ENCODE results near the gene ZSWIM8. TPM values are rescaled to one million over a fixed set of nuclear protein-coding genes. Genes with fewer than 3 reads are reported as not detected.

Gene ZSWIM8
- total RNA-seq, 1 donor from 2014 or later, result 30.5 TPM

DNA sequence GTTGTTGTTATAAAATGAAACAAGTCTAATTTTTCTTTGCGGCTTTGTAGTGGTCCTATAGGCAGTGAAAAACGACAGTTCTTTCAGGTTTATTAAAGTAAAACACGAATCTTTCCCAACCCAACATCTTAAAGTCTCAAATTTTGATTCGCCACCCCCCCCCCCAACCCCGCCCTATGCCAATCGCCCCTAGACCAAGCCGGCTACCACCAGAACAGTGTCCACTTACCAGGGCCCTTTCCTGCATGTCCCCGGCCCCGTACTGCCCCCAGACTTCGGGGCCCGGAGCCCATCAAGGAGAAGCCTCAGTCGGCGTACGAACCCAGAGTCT, 3.9 kb upstream of the ZSWIM8 start:
- Histone ChIP-seq H3K9ac (peak overlapping the region; percentile 81), H3K36me3 (no peaks in the 10 kb centered on the region), H4K20me1 (ENCODE audit: low read depth) (peaks cover 26% of the 10 kb centered on the region), H3K27ac (peak overlapping the region; percentile 59), H3K4me2 (peak overlapping the region; percentile 100), H3K4me1 (peaks cover 22% of the 10 kb centered on the region), H3K27me3 (no peaks in the 10 kb centered on the region), H3K4me3 (peak overlapping the region; percentile 65), H3K79me2 (ENCODE audit: low read depth) (peaks cover 81% of the 10 kb centered on the region), H3K9me3 (ENCODE audit: low read depth) (no peaks in the 10 kb centered on the region), H2AFZ (replicated peaks) (peak overlapping the region; percentile 63), H3F3A (ENCODE audit: low read depth) (peaks cover 41% of the 10 kb centered on the region)
- Mint-ChIP-seq H3K4me1 (peaks cover 39% of the 10 kb centered on the region), H3K27me3 (ENCODE audit: insufficient read depth, low read depth) (peaks cover 4% of the 10 kb centered on the region), H3K27ac (peak overlapping the region; percentile 99), H3K4me3 (peak overlapping the region; percentile 97), H3K36me3 (peaks cover 3% of the 10 kb centered on the region), H3K9me3 (no peaks in the 10 kb centered on the region)
- no peak for DNase-seq (ENCODE audit: low spot score)
- TF ChIP-seq, protein P1, sequence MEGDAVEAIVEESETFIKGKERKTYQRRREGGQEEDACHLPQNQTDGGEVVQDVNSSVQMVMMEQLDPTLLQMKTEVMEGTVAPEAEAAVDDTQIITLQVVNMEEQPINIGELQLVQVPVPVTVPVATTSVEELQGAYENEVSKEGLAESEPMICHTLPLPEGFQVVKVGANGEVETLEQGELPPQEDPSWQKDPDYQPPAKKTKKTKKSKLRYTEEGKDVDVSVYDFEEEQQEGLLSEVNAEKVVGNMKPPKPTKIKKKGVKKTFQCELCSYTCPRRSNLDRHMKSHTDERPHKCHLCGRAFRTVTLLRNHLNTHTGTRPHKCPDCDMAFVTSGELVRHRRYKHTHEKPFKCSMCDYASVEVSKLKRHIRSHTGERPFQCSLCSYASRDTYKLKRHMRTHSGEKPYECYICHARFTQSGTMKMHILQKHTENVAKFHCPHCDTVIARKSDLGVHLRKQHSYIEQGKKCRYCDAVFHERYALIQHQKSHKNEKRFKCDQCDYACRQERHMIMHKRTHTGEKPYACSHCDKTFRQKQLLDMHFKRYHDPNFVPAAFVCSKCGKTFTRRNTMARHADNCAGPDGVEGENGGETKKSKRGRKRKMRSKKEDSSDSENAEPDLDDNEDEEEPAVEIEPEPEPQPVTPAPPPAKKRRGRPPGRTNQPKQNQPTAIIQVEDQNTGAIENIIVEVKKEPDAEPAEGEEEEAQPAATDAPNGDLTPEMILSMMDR (IDR thresholded peaks at IDR 0.05), result no peak

DNA sequence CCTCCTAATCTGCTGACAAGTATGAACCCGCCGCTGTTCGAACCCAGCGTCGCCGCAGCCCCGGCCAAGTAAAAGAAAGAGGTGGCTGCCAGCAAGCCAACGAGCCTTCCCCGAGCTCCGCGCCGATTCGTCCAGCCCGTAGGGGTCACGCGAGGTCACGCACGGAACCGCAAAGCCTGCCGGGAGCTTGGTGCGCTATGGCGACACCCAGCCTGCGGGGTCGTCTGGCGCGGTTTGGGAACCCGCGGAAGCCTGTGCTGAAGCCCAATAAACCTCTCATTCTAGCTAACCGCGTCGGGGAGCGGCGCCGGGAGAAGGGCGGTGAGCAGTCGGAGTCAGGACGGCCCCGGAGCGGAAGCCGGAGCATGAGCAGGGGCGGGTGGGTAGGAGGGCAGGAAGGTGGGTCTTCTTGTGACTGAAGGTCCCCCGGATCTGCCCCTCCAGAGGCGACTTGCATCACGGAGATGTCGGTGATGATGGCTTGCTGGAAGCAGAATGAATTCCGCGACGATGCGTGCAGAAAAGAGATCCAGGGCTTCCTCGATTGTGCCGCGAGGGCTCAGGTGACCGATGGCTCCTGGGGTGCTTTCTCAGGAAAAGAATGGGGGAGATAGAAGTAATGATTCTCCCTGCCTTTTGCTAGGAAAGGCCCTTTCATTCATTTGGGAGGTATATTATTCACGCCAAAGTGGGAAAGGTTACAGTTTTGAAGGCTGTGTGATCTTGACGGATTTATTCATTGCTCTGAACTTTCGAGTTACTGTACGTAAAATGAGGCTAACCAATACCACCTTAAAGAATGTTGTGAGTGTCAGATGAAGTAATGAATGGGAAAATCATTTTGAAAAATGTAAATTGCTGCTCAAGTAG, 3.3 kb upstream of the ZSWIM8 start, which contains the start of gene CHCHD1:
TSS of gene CHCHD1 (plus strand) at position 170 of the 870 bp plus-strand sequence. CDS start at position 198, 28 bp downstream.
- peak within 1 kb of the TSS; percentile 100 for H3K4me2 ChIP-seq
- H2AFZ ChIP-seq (replicated peaks), result peak within 1 kb of the TSS; percentile 63
- peaks cover 43% of the 10 kb centered on the region for H3F3A ChIP-seq (ENCODE audit: low read depth)
- H3K36me3 ChIP-seq, result no peaks in the 10 kb centered on the region
- peak within 1 kb of the TSS; percentile 65 for H3K4me3 ChIP-seq
- Mint-ChIP-seq H3K27me3 (ENCODE audit: insufficient read depth, low read depth) (peaks cover 4% of the 10 kb centered on the region), H3K4me3 (peak within 1 kb of the TSS; percentile 97), H3K36me3 (no peaks in the 10 kb centered on the region), H3K9me3 (no peaks in the 10 kb centered on the region), H3K27ac (peak within 1 kb of the TSS; percentile 99), H3K4me1 (peaks cover 39% of the 10 kb centered on the region)
- H4K20me1 ChIP-seq (ENCODE audit: low read depth), result peaks cover 32% of the 10 kb centered on the region
- TF ChIP-seq, protein P1 (IDR thresholded peaks at IDR 0.05), result no peak
- TF ChIP-seq EZH2phosphoT487 (IDR thresholded peaks at IDR 0.05) (no peak), EZH2 (IDR thresholded peaks at IDR 0.05) (no peak)
- H3K79me2 ChIP-seq (ENCODE audit: low read depth), result peaks cover 83% of the 10 kb centered on the region
- H3K27me3 ChIP-seq, result no peaks in the 10 kb centered on the region
- no peaks in the 10 kb centered on the region for H3K9me3 ChIP-seq (ENCODE audit: low read depth)
- peak; percentile 93 for DNase-seq (ENCODE audit: low spot score)
- H3K27ac ChIP-seq, result peak within 1 kb of the TSS; percentile 59
- H3K9ac ChIP-seq, result peak within 1 kb of the TSS; percentile 81
- H3K4me1 ChIP-seq, result peaks cover 26% of the 10 kb centered on the region

DNA sequence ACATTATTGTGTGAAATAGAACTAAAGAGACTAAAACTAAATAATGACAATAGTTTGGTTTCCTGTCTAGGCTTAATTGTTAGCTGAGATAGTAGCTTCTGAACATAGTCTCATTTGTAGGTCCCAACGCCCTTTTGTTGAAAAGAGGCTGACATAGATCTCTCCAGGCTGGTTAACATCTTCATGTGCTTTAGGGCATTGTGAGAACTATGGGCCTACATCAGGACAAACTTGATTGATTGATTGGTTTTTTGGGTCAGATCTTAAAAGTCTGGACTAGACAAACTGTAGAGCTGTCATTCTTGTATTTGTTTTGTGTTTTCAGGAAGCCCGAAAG, 2.7 kb upstream of the ZSWIM8 start:
- Mint-ChIP-seq H3K36me3 (no peaks in the 10 kb centered on the region), H3K4me3 (peak overlapping the region; percentile 97), H3K27me3 (ENCODE audit: insufficient read depth, low read depth) (peaks cover 4% of the 10 kb centered on the region), H3K4me1 (peaks cover 42% of the 10 kb centered on the region), H3K27ac (peak overlapping the region; percentile 99), H3K9me3 (no peaks in the 10 kb centered on the region)
- peak overlapping the region; percentile 81 for H3K9ac ChIP-seq
- no peaks in the 10 kb centered on the region for H3K9me3 ChIP-seq (ENCODE audit: low read depth)
- H3K4me3 ChIP-seq, result peak overlapping the region; percentile 65
- peaks cover 36% of the 10 kb centered on the region for H4K20me1 ChIP-seq (ENCODE audit: low read depth)
- H3K36me3 ChIP-seq, result no peaks in the 10 kb centered on the region
- no peak for TF ChIP-seq EZH2 (IDR thresholded peaks at IDR 0.05)
- no peaks in the 10 kb centered on the region for H3K27me3 ChIP-seq
- no peak for DNase-seq (ENCODE audit: low spot score)
- H2AFZ ChIP-seq (replicated peaks), result no peak overlapping the region
- H3K79me2 ChIP-seq (ENCODE audit: low read depth), result peaks cover 86% of the 10 kb centered on the region
- peaks cover 26% of the 10 kb centered on the region for H3K4me1 ChIP-seq
- peaks cover 43% of the 10 kb centered on the region for H3F3A ChIP-seq (ENCODE audit: low read depth)
- peak overlapping the region; percentile 100 for H3K4me2 ChIP-seq
- H3K27ac ChIP-seq, result no peak overlapping the region
